Measurements from ENCODE around the gene DNAJC1.

GRCh38 chr10:21962358-21962757 lies 41.2 kb downstream of the DNAJC1 start:
- no peak for TF ChIP-seq CTCF (IDR thresholded peaks at IDR 0.05)
- no peak for TF ChIP-seq POLR2A (IDR thresholded peaks at IDR 0.05)
